Measurements from ENCODE around the gene FGF7.

GRCh38 chr15:49494842-49495241 is 71.8 kb downstream of the FGF7 start:
- no peak for TF ChIP-seq POLR2AphosphoS5 (IDR thresholded peaks at IDR 0.05; ENCODE audit: low read depth)
- TF ChIP-seq CTCF (IDR thresholded peaks at IDR 0.05; ENCODE audit: insufficient read depth, low read length), result no peak
